Liver (tissue), 9 donors: ENCODE measurements around the gene TOGARAM2. TPM values are rescaled to one million over a fixed set of nuclear protein-coding genes. Genes with fewer than 3 reads are reported as not detected.

Experiments used
- DNase-seq: peaks from one replicate; pipeline ENCODE4 v3.0.0-alpha.2; 2017; ENCODE audit warnings: low spot score
- H3K27ac ChIP-seq, 2 donors: one replicate each; pipeline ENCODE4 v1.7.0; 2013; ENCODE audit warnings: inconsistent platforms in 2 of 2, low read length in 2 of 2, control low read depth in 1 of 2, low read depth in 1 of 2, mild to moderate bottlenecking in 1 of 2
- H3K27me3 ChIP-seq, 4 donors: one replicate each; pipeline versions ENCODE4 v1.6.1 to v1.7.0; 2013; ENCODE audit warnings: low read length in 3 of 4, inconsistent platforms in 1 of 4, mild to moderate bottlenecking in 1 of 4, moderate library complexity in 1 of 4; ENCODE audit not compliant: control insufficient read depth in 4 of 4, insufficient read depth in 4 of 4
- H3K36me3 ChIP-seq, 4 donors: one replicate each; pipeline versions ENCODE4 v1.6.1 to v1.7.0; 2013; ENCODE audit warnings: low read length in 3 of 4, mild to moderate bottlenecking in 3 of 4, low read depth in 1 of 4, moderate library complexity in 1 of 4; ENCODE audit not compliant: control insufficient read depth in 4 of 4, insufficient read depth in 3 of 4
- H3K4me1 ChIP-seq, 4 donors: one replicate each; pipeline versions ENCODE4 v1.6.1 to v1.7.0; 2013; ENCODE audit warnings: low read length in 3 of 4, mild to moderate bottlenecking in 3 of 4, moderate library complexity in 1 of 4; ENCODE audit not compliant: control insufficient read depth in 4 of 4, insufficient read depth in 4 of 4
- H3K4me3 ChIP-seq, 3 donors: one replicate each; pipeline versions ENCODE4 v1.6.1 to v1.7.0; 2013; ENCODE audit warnings: low read length in 3 of 3, control low read depth in 1 of 3, low read depth in 1 of 3, mild to moderate bottlenecking in 1 of 3
- H3K9ac ChIP-seq, 2 donors: one replicate each; pipeline ENCODE4 v1.7.0; 2013; ENCODE audit warnings: low read length in 2 of 2, mild to moderate bottlenecking in 2 of 2, moderate library complexity in 2 of 2, control low read depth in 1 of 2, low read depth in 1 of 2
- H3K9me3 ChIP-seq, 4 donors: one replicate each; pipeline versions ENCODE4 v1.6.1 to v1.7.0; 2013; ENCODE audit warnings: low read length in 3 of 4; ENCODE audit not compliant: control insufficient read depth in 4 of 4
- ATF3 ChIP-seq: IDR thresholded peaks from 2 replicates; pipeline ENCODE4 v1.6.1; 2016; ENCODE audit warnings: antibody characterized with exemption
- CTCF ChIP-seq: fragments of 150-350 bp; IDR thresholded peaks from 2 replicates; pipeline ENCODE4 v1.5.1; 2017; ENCODE audit warnings: improper control_type of control experiment, low read depth, low read length; ENCODE audit not compliant: missing input control
- EGR1 ChIP-seq, 2 donors: IDR thresholded peaks; 2 replicates each; pipeline ENCODE4 v1.6.1; 2016 to 2018; ENCODE audit warnings: antibody characterized with exemption in 2 of 2, low read depth in 2 of 2
- FOXA1 ChIP-seq: IDR thresholded peaks from 2 replicates; pipeline ENCODE4 v1.6.1; 2016; ENCODE audit warnings: antibody characterized with exemption
- FOXA2 ChIP-seq: IDR thresholded peaks from 2 replicates; pipeline ENCODE4 v1.6.1; 2016; ENCODE audit warnings: antibody characterized with exemption
- GABPA ChIP-seq, 2 donors: IDR thresholded peaks in 1 of 2; conservative IDR thresholded peaks in 1 of 2; 2 replicates each; pipeline ENCODE4 v1.6.1; 2016; ENCODE audit warnings: antibody characterized with exemption in 2 of 2, mild to moderate bottlenecking in 1 of 2, moderate library complexity in 1 of 2
- HNF4A ChIP-seq, 2 donors: conservative IDR thresholded peaks; 2 replicates each; pipeline ENCODE4 v1.6.1; 2016; ENCODE audit warnings: antibody characterized with exemption in 2 of 2, mild to moderate bottlenecking in 2 of 2
- HNF4G ChIP-seq: IDR thresholded peaks from 2 replicates; pipeline ENCODE4 v1.6.1; 2016; ENCODE audit warnings: antibody characterized with exemption
- JUND ChIP-seq, 2 donors: IDR thresholded peaks; 2 replicates each; pipeline ENCODE4 v1.6.1; 2016; ENCODE audit warnings: antibody characterized with exemption in 2 of 2
- MAX ChIP-seq: IDR thresholded peaks from 2 replicates; pipeline ENCODE4 v1.6.1; 2016; ENCODE audit warnings: antibody characterized with exemption
- NR2F2 ChIP-seq: IDR thresholded peaks from 2 replicates; pipeline ENCODE4 v1.6.1; 2016; ENCODE audit warnings: antibody characterized with exemption
- RAD21 ChIP-seq, 2 donors: IDR thresholded peaks; 2 replicates each; pipeline ENCODE4 v1.6.1; 2016; ENCODE audit warnings: antibody characterized with exemption in 2 of 2, mild to moderate bottlenecking in 2 of 2
- REST ChIP-seq: IDR thresholded peaks from 2 replicates; pipeline ENCODE4 v1.6.1; 2016; ENCODE audit warnings: antibody characterized with exemption, mild to moderate bottlenecking
- RXRA ChIP-seq, 2 donors: IDR thresholded peaks; 2 replicates each; pipeline ENCODE4 v1.6.1; 2017 to 2018; ENCODE audit warnings: antibody characterized with exemption in 2 of 2, mild to moderate bottlenecking in 1 of 2
- SP1 ChIP-seq: IDR thresholded peaks from 2 replicates; pipeline ENCODE4 v1.6.1; 2018; ENCODE audit warnings: antibody characterized with exemption, mild to moderate bottlenecking
- TAF1 ChIP-seq: conservative IDR thresholded peaks from 2 replicates; pipeline ENCODE4 v1.6.1; 2016; ENCODE audit warnings: antibody characterized with exemption, mild to moderate bottlenecking
- YY1 ChIP-seq: IDR thresholded peaks from 2 replicates; pipeline ENCODE4 v1.6.1; 2016; ENCODE audit warnings: antibody characterized with exemption, mild to moderate bottlenecking
- ZBTB33 ChIP-seq: IDR thresholded peaks from 2 replicates; pipeline ENCODE4 v1.6.1; 2016; ENCODE audit warnings: antibody characterized with exemption
- WGBS: extraction: QIAGEN DNeasy Blood & Tissue Kit; methylation state at CpG from one replicate; pipeline ENCODE4 v1.1.7; 2013; 5-methylcytosine and 5-hydroxymethylcytosine counted together
- polyA plus RNA-seq, 2 donors: library from polyadenylated mRNA; stranded (reverse) in 1 of 2; unstranded in 1 of 2; fragments of 200-250 nt in 1 of 2; fragments of >200 nt in 1 of 2; fragmentation: Nextera tagmentation in 1 of 2; extraction: Ambion mirVana in 1 of 2; gene quantifications; one replicate each; pipeline versions ENCODE4 v1.2.1 to v1.2.3, GENCODE V29; 2013 to 2015
- total RNA-seq, 2 donors: library from RNA; depleted of rRNA; stranded (reverse); fragments of >200 nt; gene quantifications; one replicate each; pipeline ENCODE4 v1.2.3, GENCODE V29; 2014
- donor health status: healthy.
- donor health status: healthy.
- donor health status: healthy.
- donor health status: healthy.
- donor health status: healthy.

TOGARAM2 gene
- total and polyA plus RNA-seq, 4 donors, result 0.15 to 0.42 (median 0.19) TPM; not detected in 1

GRCh38 chr2:29061616-29062015, 80.5 kb downstream of the TOGARAM2 start (continued):
- TF ChIP-seq CTCF, result no peak

- Histone ChIP-seq H3K36me3 (no peaks in the 10 kb centered on the region), H3K4me3 (no peak overlapping the region), H3K9me3 (no peaks in the 10 kb centered on the region), H3K27me3 (no peaks in the 10 kb centered on the region), H3K4me1 (no peaks in the 10 kb centered on the region), H3K9ac (no peak overlapping the region), H3K27ac (no peak overlapping the region)
- no peak for DNase-seq
- 89% methylated on average over 10 of the region's 10 CpGs for WGBS
- no peak for TF ChIP-seq JUND (IDR thresholded peaks at IDR 0.05)
- TF ChIP-seq SP1, result no peak
- no peak for TF ChIP-seq CTCF
- TF ChIP-seq RAD21 (IDR thresholded peaks at IDR 0.05), result no peak
- TF ChIP-seq YY1, result no peak
- no peak for TF ChIP-seq RXRA (IDR thresholded peaks at IDR 0.05)
- TF ChIP-seq MAX, result no peak
- no peak for TF ChIP-seq EGR1 (IDR thresholded peaks at IDR 0.05; ENCODE audit: low read depth in 2 of 2)
- TF ChIP-seq TAF1, result no peak
- no peak for TF ChIP-seq HNF4A (conservative IDR thresholded peaks at IDR 0.05)
- TF ChIP-seq GABPA (IDR thresholded peaks at IDR 0.05 in 1 of 2, conservative IDR thresholded peaks at IDR 0.05 in 1 of 2), result no peak
These were observed 81.3 kb downstream of the TOGARAM2 start for GRCh38 chr2:29062371-29062770.

GRCh38 chr2:29063056-29063455, 82.0 kb downstream of the TOGARAM2 start:
- Histone ChIP-seq H3K27me3 (no peaks in the 10 kb centered on the region), H3K9me3 (no peaks in the 10 kb centered on the region), H3K27ac (no peak overlapping the region), H3K4me1 (no peaks in the 10 kb centered on the region), H3K36me3 (no peaks in the 10 kb centered on the region), H3K9ac (no peak overlapping the region), H3K4me3 (no peak overlapping the region)
- DNase-seq, result no peak
- 80% methylated on average over 6 of the region's 6 CpGs for WGBS
- TF ChIP-seq RAD21 (IDR thresholded peaks at IDR 0.05) (no peak), TAF1 (no peak), JUND (IDR thresholded peaks at IDR 0.05) (no peak), EGR1 (IDR thresholded peaks at IDR 0.05; ENCODE audit: low read depth in 2 of 2) (no peak), FOXA1 (no peak), RXRA (IDR thresholded peaks at IDR 0.05) (no peak), NR2F2 (no peak), CTCF (no peak), HNF4A (conservative IDR thresholded peaks at IDR 0.05) (no peak), HNF4G (no peak), GABPA (IDR thresholded peaks at IDR 0.05 in 1 of 2, conservative IDR thresholded peaks at IDR 0.05 in 1 of 2) (no peak), ZBTB33 (no peak), REST (no peak), FOXA2 (no peak), YY1 (no peak), SP1 (no peak), ATF3 (no peak)
